Eye (tissue), 1 donor: ENCODE results near the gene F7.
"Not testable (repeated sequence)": the region's sequence is repeated elsewhere in the genome, so short reads cannot be mapped to it uniquely, and the experiment has no call there.

ENCODE experiments used
- DNase-seq: peaks from one replicate; pipeline ENCODE4 v3.0.0-alpha.2; 2015

The F7 gene

DNA sequence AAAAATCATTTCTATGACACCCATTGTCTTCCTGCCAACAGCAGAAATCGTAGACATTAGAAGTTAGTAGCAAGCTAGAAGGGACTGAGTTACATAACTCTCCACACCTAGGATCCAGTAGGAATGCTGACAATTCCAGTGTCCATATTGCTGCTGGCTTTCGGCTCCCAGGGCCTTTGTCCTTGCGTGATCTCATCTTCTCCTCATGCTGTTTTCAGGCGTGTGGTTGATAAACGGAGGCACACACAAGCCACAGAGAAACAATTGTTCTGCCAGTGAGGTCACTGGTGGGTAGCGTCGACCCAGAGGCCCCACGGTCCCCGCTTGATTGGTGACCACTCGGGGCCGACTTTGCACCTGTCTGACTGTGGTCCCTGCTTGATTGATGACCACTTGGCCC is 31.6 kb upstream of the F7 start:
- DNase-seq: no peak

GRCh38 chr13:113074401-113074800 is 31.2 kb upstream of the F7 start:
- no peak for DNase-seq

DNA sequence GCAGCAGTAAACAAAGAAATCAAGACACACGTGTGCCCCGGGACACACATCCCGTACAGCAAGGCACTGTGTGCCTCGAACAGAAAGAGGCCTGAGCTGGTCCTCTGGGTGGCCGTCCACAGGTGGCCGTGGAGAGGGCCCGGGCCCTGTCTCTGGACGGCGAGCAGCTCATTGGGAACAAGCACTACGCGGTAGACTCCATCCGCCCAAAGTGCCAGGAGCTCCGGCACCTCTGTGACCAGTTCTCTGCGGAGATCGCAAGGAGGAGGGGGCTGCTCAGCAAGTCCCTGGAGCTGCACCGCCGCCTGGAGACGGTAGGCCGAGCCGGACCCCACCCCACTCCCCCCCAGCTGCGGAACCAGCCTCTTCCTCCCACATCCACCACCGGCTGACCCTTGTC is 30.7 kb upstream of the F7 start:
- DNase-seq: no peak

DNA sequence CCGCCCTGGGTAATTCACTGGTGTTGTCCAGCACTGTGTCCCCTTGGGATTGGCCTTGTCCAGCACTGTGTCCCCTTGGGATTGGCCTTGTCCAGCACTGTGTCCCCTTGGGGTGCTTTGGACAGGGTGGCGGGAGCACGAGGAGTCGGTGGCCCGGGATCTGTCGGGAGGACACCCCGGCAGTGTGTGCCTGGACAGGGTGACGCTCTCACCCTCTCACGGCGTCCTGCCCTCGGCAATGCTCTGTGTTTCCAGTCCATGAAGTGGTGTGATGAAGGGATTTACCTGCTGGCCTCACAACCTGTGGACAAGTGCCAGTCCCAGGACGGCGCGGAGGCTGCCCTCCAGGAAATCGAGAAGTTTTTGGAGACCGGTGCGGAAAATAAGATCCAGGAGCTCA is 29.9 kb upstream of the F7 start:
- DNase-seq: no peak

DNA sequence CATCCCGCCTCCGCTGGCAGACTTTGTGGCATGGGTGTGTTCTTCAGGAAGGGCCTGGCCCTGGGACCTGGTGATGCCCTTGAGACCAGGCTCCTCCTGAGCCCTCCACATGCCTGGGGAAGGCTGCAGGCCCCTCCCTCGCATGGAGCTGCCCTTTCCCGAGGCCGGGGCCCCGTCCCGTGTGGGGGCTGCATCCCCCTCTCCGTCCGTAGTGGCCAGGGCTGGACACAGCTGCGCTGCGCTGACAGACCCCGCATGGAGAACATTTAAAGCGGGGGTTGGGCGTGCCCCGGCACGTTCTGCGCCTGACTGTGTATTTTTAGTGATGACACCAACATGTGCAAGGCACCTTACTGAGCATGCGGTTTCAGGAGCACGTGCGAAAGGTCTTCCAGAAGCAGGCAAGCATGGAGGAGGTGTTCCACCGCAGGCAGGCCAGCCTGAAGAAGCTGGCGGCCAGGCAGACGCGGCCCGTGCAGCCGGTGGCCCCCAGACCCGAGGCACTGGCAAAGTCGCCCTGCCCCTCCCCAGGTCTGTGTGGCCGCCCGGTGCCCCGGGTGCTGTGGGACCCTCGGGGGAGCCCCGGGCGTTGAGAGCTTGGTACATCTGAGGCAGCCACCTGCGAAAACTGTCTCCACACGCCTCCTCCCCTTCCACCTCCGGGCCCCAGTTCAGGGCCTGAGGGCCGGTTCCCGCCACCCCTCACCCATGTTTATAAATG is 28.8 kb upstream of the F7 start:
- no peak for DNase-seq

DNA sequence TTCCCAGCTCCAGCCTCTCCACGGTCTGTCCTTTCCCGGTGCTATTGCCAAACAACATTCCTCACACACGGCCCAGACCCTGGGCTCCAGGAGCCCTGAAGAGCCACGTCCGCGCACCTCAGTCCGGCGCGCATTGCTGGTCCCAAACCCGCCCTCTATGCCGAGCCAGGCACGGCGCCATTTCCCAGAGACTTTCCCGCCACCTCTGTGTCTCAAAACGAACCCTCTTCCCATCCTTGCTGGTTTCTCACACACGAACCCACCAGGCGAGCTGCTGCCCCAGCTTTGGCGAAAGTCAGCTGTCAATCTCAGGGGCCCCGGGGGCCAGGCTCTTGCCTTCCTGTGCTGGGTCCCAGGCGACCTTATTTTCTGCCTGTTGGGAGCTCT is 28.0 kb upstream of the F7 start:
- DNase-seq: no peak

DNA sequence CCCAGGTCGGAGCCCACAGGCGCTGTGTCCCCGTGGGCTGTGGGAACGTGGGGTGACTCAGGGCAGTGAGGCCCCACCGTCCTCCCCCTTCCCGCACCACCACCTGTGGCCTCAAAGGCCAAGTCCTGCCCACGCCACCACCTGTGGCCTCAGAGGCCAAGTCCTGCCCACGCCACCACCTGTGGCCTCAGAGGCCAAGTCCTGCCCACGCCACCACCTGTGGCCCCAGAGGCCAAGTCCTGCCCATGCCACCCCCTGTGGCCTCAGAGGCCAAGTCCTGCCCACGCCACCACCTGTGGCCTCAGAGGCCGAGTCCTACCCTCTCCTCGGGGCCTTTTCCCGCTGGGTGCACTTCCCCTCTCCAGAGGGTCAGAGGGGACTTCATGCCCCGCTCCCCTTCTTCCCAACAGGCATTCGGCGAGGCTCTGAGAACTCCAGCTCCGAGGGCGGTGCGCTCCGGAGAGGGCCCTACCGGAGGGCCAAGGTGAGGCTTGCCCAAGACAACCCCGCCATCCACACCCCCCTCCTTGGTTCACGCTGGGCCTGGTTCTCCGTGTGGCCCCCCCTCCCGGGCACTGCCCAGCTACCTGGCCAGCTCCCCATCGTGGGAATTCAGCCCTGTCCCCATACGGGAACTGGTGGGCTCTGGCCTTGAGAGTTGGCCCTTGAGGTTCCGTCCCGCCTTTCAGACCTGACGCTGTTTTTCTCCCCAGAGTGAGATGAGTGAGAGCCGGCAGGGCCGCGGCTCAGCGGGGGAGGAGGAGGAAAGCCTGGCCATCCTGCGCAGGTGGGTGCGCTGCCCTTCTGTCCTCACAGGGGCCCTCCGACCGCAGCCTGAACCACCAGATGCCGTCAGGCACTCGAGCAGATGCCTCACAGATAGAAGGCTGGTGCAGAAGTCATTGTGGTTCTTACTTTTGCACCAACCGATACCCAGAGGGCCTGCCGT is 27.4 kb upstream of the F7 start:
- no peak for DNase-seq

DNA sequence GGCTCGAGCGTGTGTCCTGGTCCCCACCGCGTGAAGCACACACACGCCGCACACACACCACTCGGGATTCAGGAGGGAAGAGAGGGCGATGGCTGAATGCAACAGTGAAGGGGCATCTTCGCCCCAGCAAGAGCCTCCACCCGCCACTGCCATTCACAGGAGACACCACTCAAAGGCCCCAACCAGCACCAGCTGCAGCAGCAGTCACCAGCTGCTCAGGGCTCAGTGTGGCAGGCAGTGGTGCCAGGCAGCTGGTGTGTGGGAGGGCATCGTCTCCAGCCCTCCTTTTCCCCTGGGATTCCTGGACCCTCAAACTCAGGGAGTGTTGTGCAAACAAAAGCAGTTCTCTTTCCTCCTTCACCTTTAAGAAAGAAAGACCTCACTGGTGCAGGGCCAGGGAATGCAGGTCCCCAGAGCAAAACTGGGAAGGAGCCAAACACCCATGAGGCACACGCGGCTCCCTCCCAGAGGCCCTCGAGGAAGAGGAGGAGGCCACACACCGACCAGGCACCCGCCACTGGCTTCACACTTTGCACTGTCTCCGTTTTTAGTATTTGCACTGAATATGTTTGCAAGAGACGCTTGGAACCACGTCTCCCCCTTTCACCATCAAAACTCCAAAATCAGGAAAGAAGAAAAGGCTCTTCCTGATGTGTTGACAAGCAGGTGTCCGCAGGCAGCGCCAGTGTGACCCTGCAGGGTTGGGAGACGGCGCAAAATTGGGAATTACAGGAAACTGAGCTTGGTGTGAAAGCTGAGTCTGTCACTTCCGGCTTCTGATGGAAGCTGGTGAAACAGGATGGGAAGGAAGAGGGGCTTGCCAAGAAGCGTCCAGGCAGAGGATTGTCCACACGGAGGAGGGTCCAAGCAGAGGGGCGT is 26.4 kb upstream of the F7 start:
- DNase-seq: peak; percentile 4

- not testable (repeated sequence) for DNase-seq
Measured at GRCh38 chr13:113079781-113080080, 25.9 kb upstream of the F7 start.

DNA sequence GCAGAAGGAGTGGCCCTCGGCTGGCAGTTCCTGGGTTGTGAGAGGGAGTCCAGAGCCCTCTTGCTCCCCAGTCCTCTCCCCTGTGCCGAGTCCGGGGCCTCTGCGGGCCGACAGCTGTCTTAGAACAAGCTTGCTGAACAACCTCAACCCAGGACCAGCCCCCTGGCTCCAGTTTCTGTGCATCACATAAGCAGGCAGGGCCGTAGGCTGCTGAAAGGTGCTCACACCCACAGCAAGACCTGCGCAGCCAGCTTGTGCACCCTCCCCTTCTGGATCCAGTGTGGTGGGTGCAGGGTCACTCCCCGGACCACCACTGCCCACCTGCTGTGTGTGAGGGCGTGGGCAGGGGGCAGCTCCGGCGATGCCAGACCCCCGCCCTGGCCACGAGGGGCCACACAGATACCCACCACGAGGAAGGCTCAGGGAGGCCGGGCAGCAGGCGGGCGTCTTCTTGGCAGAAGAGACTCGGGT is 25.2 kb upstream of the F7 start:
- DNase-seq: no peak

DNA sequence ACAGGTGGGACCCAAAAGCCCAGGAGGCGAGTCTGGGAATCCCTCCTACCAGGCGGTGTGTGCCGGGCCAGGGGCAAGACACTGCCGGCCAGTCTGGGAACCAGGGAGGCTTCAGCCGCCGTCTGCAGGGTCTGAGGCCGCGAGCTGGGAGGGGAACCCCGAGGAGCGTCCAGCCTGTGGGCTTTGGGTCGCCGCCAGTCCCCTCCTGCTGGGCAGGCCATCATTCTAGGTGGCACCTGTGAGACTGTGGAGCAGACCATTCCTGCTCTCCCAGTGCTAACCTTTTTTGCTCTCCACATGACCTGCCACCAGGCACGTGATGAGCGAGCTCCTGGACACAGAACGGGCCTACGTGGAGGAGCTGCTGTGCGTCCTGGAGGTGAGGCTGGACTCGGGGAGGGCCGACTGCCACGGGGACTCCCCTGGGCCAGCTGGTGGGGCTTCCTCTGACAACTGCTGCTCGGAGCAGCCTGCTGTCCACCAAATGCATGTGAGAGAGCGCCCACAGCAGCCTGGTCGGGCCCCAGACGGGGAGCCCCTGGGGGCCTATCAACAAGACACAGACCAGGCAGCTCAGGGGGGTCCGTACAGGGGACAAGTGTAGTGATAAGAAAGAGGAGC is 24.6 kb upstream of the F7 start:
- no peak for DNase-seq

DNA sequence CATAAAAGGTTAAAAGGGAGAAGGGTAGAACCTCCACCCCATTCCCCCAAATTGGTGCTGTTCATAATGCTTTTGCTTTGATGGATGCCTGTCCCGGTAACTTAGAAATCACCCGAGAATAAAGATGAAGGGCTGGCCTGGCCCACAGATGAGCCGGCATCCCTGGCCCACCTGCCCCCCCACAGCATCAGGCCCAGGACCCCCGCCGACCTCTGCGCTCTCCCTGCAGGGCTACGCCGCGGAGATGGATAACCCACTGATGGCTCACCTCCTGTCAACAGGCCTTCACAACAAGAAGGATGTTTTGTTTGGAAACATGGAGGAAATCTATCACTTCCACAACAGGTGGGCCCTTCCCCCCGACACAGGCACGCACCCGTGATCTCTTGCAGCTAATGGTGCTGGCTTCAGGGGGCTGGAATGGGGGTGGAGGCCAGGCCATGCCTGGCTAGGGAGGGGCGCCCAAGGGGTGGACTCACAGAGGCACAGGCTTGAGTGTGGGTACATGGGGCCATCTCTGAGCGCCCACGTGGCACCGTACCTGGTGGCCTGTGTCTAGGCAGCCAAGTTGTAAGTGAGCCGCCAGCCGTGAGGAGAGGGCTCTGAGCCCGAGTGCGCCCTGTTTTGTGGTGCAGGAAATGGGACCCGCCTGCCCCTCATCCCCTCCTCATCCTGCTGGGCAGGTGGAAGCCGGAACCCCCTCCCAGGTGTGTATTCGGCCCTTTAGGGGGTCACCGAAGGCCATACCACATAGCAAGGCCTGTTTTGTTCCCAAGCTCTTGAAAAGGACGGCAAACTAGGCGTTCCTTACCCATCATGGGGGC is 23.2 kb upstream of the F7 start:
- DNase-seq: no peak

DNA sequence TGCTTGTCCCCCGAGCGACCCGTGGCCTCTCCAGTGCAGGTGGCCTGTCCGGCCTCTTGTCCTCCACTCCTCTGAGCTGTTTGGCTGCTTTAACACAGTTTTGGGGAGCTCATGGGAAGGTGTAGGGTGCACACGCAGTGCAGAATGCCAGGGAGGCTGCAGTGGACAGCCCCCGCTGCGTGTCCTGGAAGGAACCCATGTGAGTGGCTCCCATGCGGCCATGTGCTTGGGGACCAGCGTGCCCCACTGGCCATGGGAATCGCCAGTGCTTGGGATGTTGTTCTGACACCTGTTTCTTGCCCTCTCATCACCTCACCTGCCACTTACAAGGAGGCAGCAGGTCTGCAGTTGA is 22.6 kb upstream of the F7 start:
- DNase-seq: no peak

GRCh38 chr13:113083402-113084061 is 22.1 kb upstream of the F7 start:
- DNase-seq: peak; percentile 10

GRCh38 chr13:113084094-113084942 is 21.3 kb upstream of the F7 start:
- no peak for DNase-seq

DNA sequence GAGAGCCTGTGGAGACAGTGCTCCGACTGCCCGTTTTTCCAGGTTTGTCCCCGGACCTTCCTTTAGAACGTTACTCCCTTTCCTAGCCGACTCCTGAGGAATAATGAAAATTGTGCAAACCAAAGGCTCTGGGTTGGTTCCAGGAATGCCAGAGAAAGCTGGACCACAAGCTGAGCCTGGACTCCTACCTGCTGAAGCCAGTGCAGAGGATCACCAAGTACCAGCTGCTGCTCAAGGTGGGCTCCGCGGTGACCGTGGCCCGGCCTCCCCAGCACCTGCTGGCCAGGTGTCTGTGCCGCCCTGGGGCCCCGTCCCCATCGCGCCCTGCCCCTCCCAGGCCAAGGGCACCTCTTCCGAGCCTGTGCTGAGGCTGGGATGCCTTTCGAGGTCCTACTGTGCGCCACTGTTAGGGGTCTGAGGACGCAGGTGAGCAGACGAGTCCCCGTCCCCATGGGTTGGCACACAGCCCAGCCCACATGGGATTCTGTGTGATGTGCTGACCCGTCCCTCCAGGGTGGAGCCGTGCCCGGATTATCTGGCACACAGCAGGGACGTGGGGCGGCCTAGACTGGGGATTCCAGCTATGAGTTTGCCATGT is 20.5 kb upstream of the F7 start:
- no peak for DNase-seq

- no peak for DNase-seq
Measured at GRCh38 chr13:113086031-113086750, 19.4 kb upstream of the F7 start.

GRCh38 chr13:113086991-113087922 is 18.3 kb upstream of the F7 start:
- no peak for DNase-seq
